ENCODE measurements around the gene PGK1.
"Not testable (repeated sequence)": the region's sequence is repeated elsewhere in the genome, so short reads cannot be mapped to it uniquely, and the experiment has no call there.

DNA sequence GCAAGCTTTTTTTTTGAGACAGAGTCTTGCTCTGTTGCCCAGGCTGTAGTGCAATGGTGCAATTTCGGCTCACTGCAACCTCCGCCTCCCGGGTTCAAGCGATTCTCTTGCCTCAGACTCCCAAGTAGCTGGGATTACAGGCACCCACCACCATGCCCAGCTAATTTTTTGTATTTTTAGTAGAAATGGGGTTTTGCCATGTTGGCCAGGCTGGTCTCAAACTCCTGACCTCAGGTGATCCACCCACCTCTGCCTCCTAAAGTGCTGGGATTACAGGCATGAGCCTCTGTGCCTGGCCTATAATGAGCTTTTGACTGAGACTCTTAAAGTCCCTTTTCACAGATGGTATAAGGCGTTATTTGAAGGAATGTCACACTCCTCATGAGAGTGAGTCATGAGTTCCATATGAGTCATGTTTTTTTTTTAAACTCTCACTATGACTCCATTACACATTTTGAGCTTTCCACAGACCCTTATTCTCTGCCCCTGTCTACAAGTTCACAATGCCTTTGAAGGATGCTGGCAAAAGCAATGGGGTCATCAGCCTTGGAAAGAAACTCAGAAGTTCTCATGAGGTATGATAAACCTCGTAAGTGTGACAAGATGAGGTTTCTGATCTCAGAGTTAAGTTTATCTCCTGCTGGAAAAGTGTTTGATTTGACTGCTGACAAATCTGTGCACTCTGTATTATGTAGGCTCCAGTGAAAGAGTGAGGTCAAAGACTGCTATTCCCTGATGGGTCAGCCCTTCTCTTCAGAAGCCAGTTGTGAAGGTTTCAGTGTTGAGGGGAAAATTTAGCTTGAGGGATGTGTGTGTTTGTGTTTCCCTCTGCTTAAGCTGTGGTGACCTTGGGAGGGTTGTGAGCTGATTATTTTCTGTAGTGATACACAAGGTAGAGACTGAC is 39.1 kb upstream of the PGK1 start:
- TF ChIP-seq, protein P1, sequence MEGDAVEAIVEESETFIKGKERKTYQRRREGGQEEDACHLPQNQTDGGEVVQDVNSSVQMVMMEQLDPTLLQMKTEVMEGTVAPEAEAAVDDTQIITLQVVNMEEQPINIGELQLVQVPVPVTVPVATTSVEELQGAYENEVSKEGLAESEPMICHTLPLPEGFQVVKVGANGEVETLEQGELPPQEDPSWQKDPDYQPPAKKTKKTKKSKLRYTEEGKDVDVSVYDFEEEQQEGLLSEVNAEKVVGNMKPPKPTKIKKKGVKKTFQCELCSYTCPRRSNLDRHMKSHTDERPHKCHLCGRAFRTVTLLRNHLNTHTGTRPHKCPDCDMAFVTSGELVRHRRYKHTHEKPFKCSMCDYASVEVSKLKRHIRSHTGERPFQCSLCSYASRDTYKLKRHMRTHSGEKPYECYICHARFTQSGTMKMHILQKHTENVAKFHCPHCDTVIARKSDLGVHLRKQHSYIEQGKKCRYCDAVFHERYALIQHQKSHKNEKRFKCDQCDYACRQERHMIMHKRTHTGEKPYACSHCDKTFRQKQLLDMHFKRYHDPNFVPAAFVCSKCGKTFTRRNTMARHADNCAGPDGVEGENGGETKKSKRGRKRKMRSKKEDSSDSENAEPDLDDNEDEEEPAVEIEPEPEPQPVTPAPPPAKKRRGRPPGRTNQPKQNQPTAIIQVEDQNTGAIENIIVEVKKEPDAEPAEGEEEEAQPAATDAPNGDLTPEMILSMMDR (IDR thresholded peaks at IDR 0.05) = not testable (repeated sequence)
- not testable (repeated sequence) for TF ChIP-seq POLR2A (IDR thresholded peaks at IDR 0.05)

Measured in adrenal gland (tissue), 5 donors.